NB4 (cell line): Measurements from ENCODE around the gene LRMDA.

Experiments
- CTCF ChIP-seq: IDR thresholded peaks from one replicate; pipeline ENCODE4 v1.5.1; 2012; ENCODE audit warnings: low read depth, low read length
- POLR2A ChIP-seq: IDR thresholded peaks from 2 replicates; pipeline ENCODE4 v1.6.1; 2011; ENCODE audit warnings: mild to moderate bottlenecking; ENCODE audit not compliant: insufficient read length; ENCODE audit errors: extremely low read depth

GRCh38 chr10:75955973-75956502, 524.6 kb downstream of the LRMDA start:
- TF ChIP-seq POLR2A: no peak
- no peak for TF ChIP-seq CTCF
